Stimulated activated naive B cell treated with anti-CD40 and anti-IgM and Interleukin-4, amounts not matched to agents 10 μg/mL and 1 μg/mL and 100 μg/mL, for 72 hours (primary cell): ENCODE data around the gene UEVLD.

Experiments
- ATAC-seq, 2 donors: fragments of 150-1000 bp; cut with Tn5 transposase; replicated peaks; 2 replicates each; pipeline ENCODE4 v1.10.0; 2021; ENCODE audit warnings: moderate library complexity in 1 of 2
- DNase-seq: peaks from one replicate; pipeline ENCODE4 v3.0.0; 2021
- H3K27ac Mint-ChIP-seq: one replicate; pipeline ENCODE4 v1.8.0; 2022; ENCODE audit warnings: mild to moderate bottlenecking, mixed read lengths
- H3K27me3 Mint-ChIP-seq, 2 donors: one replicate each; pipeline ENCODE4 v1.8.0; 2022; ENCODE audit warnings: mixed read lengths in 2 of 2
- H3K36me3 Mint-ChIP-seq, 2 donors: one replicate each; pipeline ENCODE4 v1.8.0; 2022; ENCODE audit warnings: mixed read lengths in 2 of 2, mild to moderate bottlenecking in 1 of 2
- H3K4me1 Mint-ChIP-seq, 2 donors: one replicate each; pipeline ENCODE4 v1.8.0; 2022; ENCODE audit warnings: mixed read lengths in 2 of 2, mild to moderate bottlenecking in 1 of 2
- H3K4me3 Mint-ChIP-seq, 2 donors: one replicate each; pipeline ENCODE4 v1.8.0; 2022; ENCODE audit warnings: mild to moderate bottlenecking in 2 of 2, mixed read lengths in 2 of 2, moderate library complexity in 1 of 2
- H3K9me3 Mint-ChIP-seq, 2 donors: one replicate each; pipeline ENCODE4 v1.8.0; 2022; ENCODE audit warnings: mixed read lengths in 2 of 2, mild to moderate bottlenecking in 1 of 2

The UEVLD gene

DNA sequence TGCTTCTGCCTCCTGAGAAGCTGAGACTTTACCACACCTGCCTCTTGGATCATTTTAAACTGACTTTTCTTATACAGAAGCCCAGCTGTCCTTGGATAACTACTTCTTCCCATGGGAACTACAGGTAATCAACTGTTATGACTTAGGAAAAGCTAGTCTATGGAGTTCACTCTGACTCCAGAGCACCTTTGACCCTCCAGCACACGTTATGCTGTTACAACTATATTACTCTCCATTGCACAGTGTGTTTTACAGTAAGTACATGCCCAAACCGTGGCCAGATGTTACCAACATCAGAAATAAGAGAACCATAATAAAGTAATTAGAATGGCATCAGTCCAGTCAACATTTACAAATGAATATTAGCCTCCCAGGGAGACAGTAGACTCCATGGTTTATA lies 40.5 kb downstream of the UEVLD start:
- peaks cover 24 to 36% of the 10 kb centered on the region in 2 donors for H3K36me3 Mint-ChIP-seq

DNA sequence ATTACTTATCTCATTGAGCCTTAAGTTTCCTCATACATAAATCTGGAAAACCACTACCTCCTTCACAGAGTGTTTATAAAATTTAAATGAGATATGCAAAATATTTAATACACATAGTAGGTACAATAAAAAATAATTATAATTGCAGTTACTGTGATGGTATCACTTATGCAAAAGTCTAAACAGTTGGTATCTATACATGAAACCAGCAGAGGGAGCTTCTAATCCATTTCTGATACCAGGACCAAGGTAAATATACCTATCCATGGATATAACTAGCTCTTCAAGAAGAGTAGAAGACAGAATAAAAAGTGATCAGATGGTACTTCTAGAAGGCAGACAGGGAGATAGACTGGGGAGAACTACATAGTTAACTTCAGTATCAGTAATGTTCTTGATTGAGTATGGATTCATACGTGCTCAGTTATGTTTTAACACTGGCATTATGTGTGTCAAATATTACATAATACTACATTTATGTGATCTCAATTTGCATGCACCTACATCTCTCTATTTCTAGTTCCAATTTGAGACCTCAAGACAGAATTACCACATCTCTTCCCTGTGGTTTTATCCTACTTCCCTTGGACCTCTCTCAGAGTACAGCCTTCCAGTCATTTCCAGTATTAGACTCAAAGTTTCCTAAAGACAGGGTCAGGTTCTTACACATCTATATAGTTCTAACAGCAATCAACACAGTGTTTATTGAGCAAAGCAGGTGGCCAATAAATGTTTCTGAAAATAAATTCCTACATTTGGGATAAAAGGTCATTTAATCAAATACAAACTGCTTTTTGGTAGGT lies 48.1 kb downstream of the UEVLD start:
- DNase-seq: no peak
- peak; percentile 47 to 48 for ATAC-seq
- H3K4me3 Mint-ChIP-seq: no peak overlapping the region
- H3K36me3 Mint-ChIP-seq: peaks cover 14 to 21% of the 10 kb centered on the region in 2 donors
- H3K4me1 Mint-ChIP-seq: no peaks in the 10 kb centered on the region
- H3K27me3 Mint-ChIP-seq: no peaks in the 10 kb centered on the region
- no peak overlapping the region for H3K27ac Mint-ChIP-seq
- H3K9me3 Mint-ChIP-seq: no peaks in the 10 kb centered on the region

More for the DNA sequence above, 40.5 kb downstream of the UEVLD start:
- no peak overlapping the region for H3K27ac Mint-ChIP-seq
- no peaks in the 10 kb centered on the region for H3K4me1 Mint-ChIP-seq
- ATAC-seq: no peak
- H3K27me3 Mint-ChIP-seq: no peaks in the 10 kb centered on the region
- no peak overlapping the region for H3K4me3 Mint-ChIP-seq
- no peak for DNase-seq
- H3K9me3 Mint-ChIP-seq: no peaks in the 10 kb centered on the region

- ATAC-seq (no peak), DNase-seq (no peak)
- no peak overlapping the region for H3K27ac Mint-ChIP-seq
- peaks cover 6 to 11% of the 10 kb centered on the region in 2 donors for H3K36me3 Mint-ChIP-seq
- H3K27me3 Mint-ChIP-seq: no peaks in the 10 kb centered on the region
- H3K4me1 Mint-ChIP-seq: no peaks in the 10 kb centered on the region
- no peak overlapping the region for H3K4me3 Mint-ChIP-seq
- H3K9me3 Mint-ChIP-seq: no peaks in the 10 kb centered on the region
These were observed 52.3 kb downstream of the UEVLD start for GRCh38 chr11:18536209-18536608.

DNA sequence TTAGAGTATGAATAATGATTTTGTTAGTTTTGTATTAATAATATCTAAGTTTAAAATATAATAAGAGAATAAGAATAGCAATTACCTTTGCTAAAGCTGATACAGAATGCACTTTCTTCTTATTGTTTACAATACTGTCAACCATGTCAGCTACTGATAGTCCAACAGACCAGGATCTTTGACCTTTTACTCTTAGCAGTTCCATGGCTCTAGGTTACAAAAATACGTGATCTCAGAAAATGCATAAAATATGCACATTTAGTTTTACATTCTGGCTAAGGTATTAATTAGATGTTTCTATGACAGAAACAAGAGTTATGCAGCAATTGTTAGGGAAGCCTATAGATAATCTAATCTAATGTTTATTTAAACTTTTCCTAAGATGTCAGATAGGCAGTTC lies 54.3 kb downstream of the UEVLD start:
- H3K36me3 Mint-ChIP-seq: peaks cover 6 to 11% of the 10 kb centered on the region in 2 donors
- H3K4me1 Mint-ChIP-seq: no peaks in the 10 kb centered on the region
- ATAC-seq (no peak), DNase-seq (no peak)
- no peaks in the 10 kb centered on the region for H3K9me3 Mint-ChIP-seq
- H3K27me3 Mint-ChIP-seq: no peaks in the 10 kb centered on the region
- no peak overlapping the region for H3K27ac Mint-ChIP-seq
- no peak overlapping the region for H3K4me3 Mint-ChIP-seq

DNA sequence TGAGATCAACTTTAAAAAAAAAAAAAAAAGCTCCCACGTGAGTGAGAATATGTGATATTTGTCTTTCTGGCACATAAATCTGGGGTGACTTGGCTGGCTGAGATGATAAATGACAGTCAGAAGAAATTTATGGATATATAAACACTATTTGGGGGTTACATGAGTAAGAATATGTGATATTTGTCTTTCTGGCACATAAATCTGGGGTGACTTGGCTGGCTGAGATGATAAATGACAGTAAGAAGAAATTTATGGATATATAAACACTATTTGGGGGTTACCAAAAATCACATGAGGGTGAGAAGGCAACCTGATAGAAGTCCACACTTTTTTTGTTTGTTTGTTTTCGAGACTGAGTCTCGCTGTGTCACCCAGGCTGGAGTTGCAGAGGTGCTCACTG lies 55.2 kb downstream of the UEVLD start:
- peaks cover 4 to 7% of the 10 kb centered on the region in 2 donors for H3K4me1 Mint-ChIP-seq
- no peak overlapping the region for H3K4me3 Mint-ChIP-seq
- no peak overlapping the region for H3K27ac Mint-ChIP-seq
- no peaks in the 10 kb centered on the region for H3K27me3 Mint-ChIP-seq
- DNase-seq (no peak), ATAC-seq (no peak)
- H3K9me3 Mint-ChIP-seq: no peaks in the 10 kb centered on the region
- peaks cover 6 to 17% of the 10 kb centered on the region in 2 donors for H3K36me3 Mint-ChIP-seq

DNA sequence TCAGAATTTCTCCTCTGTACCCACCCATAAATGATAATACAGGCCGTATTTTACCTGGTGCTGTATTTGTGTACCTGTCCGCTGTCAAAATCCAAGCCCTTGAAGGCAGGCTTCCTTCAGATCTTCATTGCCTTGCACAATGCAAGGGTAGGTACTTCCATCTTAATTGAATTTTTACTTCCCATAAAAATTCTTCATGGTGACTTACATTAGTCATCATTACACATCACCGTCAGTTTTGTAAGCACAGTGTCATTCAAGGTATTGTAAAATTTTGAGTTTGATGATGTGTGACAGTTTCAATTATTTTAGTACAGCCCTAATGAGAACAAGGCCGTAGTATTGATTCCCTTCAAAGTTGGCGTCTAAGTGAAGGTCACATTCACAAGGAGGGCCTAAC lies 61.0 kb downstream of the UEVLD start:
- peak overlapping the region; percentile 94 to 98 for H3K4me3 Mint-ChIP-seq
- H3K27me3 Mint-ChIP-seq: no peaks in the 10 kb centered on the region
- H3K27ac Mint-ChIP-seq: peak overlapping the region; percentile 99
- H3K36me3 Mint-ChIP-seq: peaks cover 12 to 26% of the 10 kb centered on the region in 2 donors
- ATAC-seq (no peak), DNase-seq (no peak)
- H3K9me3 Mint-ChIP-seq: no peaks in the 10 kb centered on the region
- peaks cover 8 to 28% of the 10 kb centered on the region in 2 donors for H3K4me1 Mint-ChIP-seq

DNA sequence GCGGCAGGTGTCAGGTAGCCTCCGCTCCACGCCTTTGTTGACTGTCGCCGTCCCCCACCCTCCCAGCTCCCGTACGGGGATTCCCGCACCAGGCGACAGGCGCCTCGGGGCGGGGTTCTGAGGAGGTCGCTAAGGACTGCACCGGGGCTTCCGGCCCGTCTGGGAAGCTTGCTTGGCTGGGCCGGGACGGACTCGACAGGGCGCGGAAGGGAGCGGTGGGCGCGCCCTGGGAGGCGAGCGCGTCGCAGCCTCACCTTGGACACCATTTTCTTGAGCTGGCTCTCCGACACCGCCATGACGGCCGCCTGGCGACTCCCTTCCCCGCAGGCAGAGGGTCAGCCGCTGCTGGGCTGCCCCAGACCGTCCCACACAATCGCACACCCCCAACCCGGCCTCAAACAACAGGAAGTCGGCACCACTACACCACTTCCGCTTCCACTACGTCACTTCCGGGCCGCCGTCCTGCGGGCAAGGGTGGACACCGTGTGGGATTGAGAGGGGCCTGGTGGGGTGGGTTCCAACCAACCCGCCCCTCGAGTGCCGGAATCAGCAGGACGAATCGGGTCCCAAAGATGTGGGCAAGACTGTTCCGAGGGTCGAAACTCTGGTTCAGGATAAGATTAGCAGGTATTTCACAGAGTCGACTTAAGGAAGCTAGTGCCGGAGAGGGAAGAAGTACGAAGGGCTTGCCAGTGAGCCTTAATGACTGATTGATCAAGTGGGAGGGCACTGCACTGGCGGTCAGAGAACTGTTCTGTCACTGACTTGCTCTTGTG lies 61.8 kb downstream of the UEVLD start, which contains the start of gene TSG101:
Gene TSG101 (minus strand): TSS at position 422 of the 776 bp plus-strand sequence. CDS start 126 bp downstream, at position 296.
- peak within 1 kb of the TSS; percentile 99 for H3K27ac Mint-ChIP-seq
- H3K27me3 Mint-ChIP-seq: no peaks in the 10 kb centered on the region
- DNase-seq: peak; percentile 91
- peak; percentile 94 to 98 for ATAC-seq
- peak within 1 kb of the TSS; percentile 94 to 98 for H3K4me3 Mint-ChIP-seq
- peaks cover 13 to 36% of the 10 kb centered on the region in 2 donors for H3K4me1 Mint-ChIP-seq
- H3K9me3 Mint-ChIP-seq: no peaks in the 10 kb centered on the region
- H3K36me3 Mint-ChIP-seq: peaks cover 17 to 32% of the 10 kb centered on the region in 2 donors

DNA sequence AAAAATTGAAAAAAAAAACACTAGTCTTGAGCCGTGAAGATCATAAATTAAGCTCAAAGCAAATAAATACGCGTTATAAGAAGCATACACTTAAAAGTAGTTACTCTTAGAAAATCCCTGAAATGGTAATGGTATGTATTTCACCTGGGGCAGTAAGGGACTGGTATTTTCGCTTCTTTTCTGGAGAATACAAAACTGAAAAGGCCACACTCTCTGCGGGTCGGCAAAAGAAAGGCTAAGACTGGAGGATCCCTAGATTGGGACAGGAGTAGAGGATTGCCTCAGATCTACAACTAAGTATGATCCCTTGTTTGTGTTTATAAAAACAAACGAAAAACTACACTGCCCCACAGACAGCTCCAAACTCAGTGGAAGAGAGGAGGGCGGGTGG lies 62.4 kb downstream of the UEVLD start:
- peak overlapping the region; percentile 94 to 98 for H3K4me3 Mint-ChIP-seq
- H3K9me3 Mint-ChIP-seq: no peaks in the 10 kb centered on the region
- no peaks in the 10 kb centered on the region for H3K27me3 Mint-ChIP-seq
- peaks cover 17 to 29% of the 10 kb centered on the region in 2 donors for H3K36me3 Mint-ChIP-seq
- peaks cover 13 to 38% of the 10 kb centered on the region in 2 donors for H3K4me1 Mint-ChIP-seq
- DNase-seq (no peak), ATAC-seq (no peak)
- peak overlapping the region; percentile 99 for H3K27ac Mint-ChIP-seq

GRCh38 chr11:18524248-18524647 lies 64.3 kb downstream of the UEVLD start:
- ATAC-seq (no peak), DNase-seq (no peak)
- Mint-ChIP-seq H3K4me3 (no peak overlapping the region), H3K27ac (no peak overlapping the region), H3K9me3 (no peaks in the 10 kb centered on the region), H3K36me3 (peaks cover 17 to 28% of the 10 kb centered on the region in 2 donors), H3K4me1 (peaks cover 16 to 46% of the 10 kb centered on the region in 2 donors), H3K27me3 (no peaks in the 10 kb centered on the region)

DNA sequence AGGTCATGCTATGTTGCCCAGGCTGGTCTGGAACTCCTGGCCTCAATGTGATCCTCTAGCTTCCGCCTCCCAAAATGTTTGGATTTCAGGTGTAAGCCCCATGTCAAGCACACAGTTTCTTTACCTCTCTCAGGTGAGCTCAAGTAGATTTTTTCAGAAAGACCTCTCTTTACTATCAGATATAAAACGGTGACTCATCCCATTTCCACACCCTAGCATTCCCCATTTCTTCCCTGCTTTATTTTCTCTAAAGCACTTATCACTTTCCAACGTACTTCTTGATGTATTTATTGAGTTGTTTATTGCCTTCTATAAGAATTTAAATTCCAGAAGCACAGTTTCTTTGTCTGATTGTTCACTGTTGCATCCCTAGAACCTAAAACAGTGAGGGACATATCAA lies 65.5 kb downstream of the UEVLD start:
- Mint-ChIP-seq H3K4me1 (peaks cover 12 to 38% of the 10 kb centered on the region in 2 donors), H3K27me3 (no peaks in the 10 kb centered on the region), H3K9me3 (no peaks in the 10 kb centered on the region), H3K4me3 (no peak overlapping the region), H3K27ac (peak overlapping the region; percentile 43), H3K36me3 (peaks cover 17 to 24% of the 10 kb centered on the region in 2 donors)
- no peak for ATAC-seq
- no peak for DNase-seq

GRCh38 chr11:18522388-18522787 lies 66.1 kb downstream of the UEVLD start:
- H3K4me1 Mint-ChIP-seq: peaks cover 10 to 33% of the 10 kb centered on the region in 2 donors
- ATAC-seq (no peak), DNase-seq (no peak)
- no peak overlapping the region for H3K27ac Mint-ChIP-seq
- H3K36me3 Mint-ChIP-seq: peaks cover 17 to 26% of the 10 kb centered on the region in 2 donors
- H3K27me3 Mint-ChIP-seq: no peaks in the 10 kb centered on the region
- H3K4me3 Mint-ChIP-seq: no peak overlapping the region
- H3K9me3 Mint-ChIP-seq: no peaks in the 10 kb centered on the region

DNA sequence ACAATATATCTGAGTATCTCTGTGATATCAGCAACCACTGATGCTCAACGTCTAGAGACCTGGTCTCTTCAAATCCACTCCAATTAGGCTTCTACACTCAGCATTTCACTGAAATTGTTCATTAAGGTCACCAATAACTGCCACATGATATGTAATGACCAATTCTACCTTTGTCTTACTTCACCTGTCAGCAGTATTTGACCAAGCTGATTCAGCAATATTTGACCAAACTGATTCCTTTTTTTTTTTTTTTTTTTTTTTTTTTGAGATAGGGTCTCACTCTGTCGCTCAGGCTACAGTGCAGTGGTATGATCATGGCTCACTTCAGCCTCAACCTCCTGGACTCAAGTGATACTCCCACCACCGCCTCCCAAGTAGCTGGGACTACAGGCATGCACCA lies 67.4 kb downstream of the UEVLD start:
- Mint-ChIP-seq H3K4me3 (no peak overlapping the region), H3K36me3 (peaks cover 15 to 18% of the 10 kb centered on the region in 2 donors), H3K9me3 (no peaks in the 10 kb centered on the region), H3K27me3 (no peaks in the 10 kb centered on the region), H3K27ac (no peak overlapping the region), H3K4me1 (peaks cover 10 to 33% of the 10 kb centered on the region in 2 donors)
- ATAC-seq (no peak), DNase-seq (no peak)

DNA sequence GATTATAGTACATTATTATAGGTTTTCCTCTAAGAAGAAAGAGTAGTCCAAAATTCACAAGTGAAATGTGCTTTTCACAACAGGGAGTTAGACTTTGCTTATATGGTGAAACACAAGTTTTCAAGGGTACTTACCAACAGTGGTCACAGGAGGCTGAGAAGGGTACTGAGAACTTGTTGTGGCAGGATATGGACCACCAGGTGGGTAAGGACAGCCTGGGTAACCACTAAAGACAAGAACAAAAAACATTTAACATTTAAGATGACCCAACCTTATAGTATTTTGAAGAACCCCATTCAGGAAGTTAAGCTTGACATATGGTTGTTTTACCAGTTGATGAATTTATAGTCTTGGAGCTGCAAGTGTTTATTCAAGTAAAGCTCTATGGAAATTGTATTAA lies 86.2 kb downstream of the UEVLD start:
- no peaks in the 10 kb centered on the region for H3K27me3 Mint-ChIP-seq
- no peaks in the 10 kb centered on the region for H3K4me1 Mint-ChIP-seq
- H3K9me3 Mint-ChIP-seq: no peaks in the 10 kb centered on the region
- DNase-seq (no peak), ATAC-seq (no peak)
- no peak overlapping the region for H3K4me3 Mint-ChIP-seq
- no peak overlapping the region for H3K27ac Mint-ChIP-seq
- H3K36me3 Mint-ChIP-seq: peaks cover 38 to 41% of the 10 kb centered on the region in 2 donors

GRCh38 chr11:18501629-18502028 lies 86.9 kb downstream of the UEVLD start:
- no peak overlapping the region for H3K4me3 Mint-ChIP-seq
- no peak for DNase-seq
- no peaks in the 10 kb centered on the region for H3K4me1 Mint-ChIP-seq
- no peaks in the 10 kb centered on the region for H3K9me3 Mint-ChIP-seq
- H3K36me3 Mint-ChIP-seq: peaks cover 37 to 39% of the 10 kb centered on the region in 2 donors
- ATAC-seq: no peak
- no peak overlapping the region for H3K27ac Mint-ChIP-seq
- H3K27me3 Mint-ChIP-seq: no peaks in the 10 kb centered on the region
